Smooth muscle cell (in vitro differentiated cells): ENCODE measurements around the gene TXNDC11. TPM values are rescaled to one million over a fixed set of nuclear protein-coding genes. Genes with fewer than 3 reads are reported as not detected.

Source experiments
- DNase-seq: peaks from one replicate; lab custom pipeline; 2025; ENCODE audit not compliant: unreplicated experiment; lab: John Stamatoyannopoulos, UW
- H2AFZ ChIP-seq: fragments of 200-600 bp; sonication (generic); 2 replicates; pipeline ENCODE4 v1.6.0; 2016; ENCODE audit warnings: antibody characterized with exemption, low read depth, mild to moderate bottlenecking
- H3F3A ChIP-seq: fragments of 200-600 bp; sonication (generic); 2 replicates; pipeline ENCODE4 v1.6.0; 2017; ENCODE audit warnings: antibody characterized with exemption, low read depth
- H3K27ac ChIP-seq: fragments of 200-600 bp; sonication (generic); 2 replicates; pipeline ENCODE4 v1.5.1; 2016; ENCODE audit warnings: low read depth, mild to moderate bottlenecking
- H3K27me3 ChIP-seq: fragments of 200-600 bp; sonication (generic); 2 replicates; pipeline ENCODE4 v1.6.1; 2016; ENCODE audit warnings: low read depth, mild to moderate bottlenecking
- H3K36me3 ChIP-seq: fragments of 200-600 bp; sonication (generic); 2 replicates; pipeline ENCODE4 v1.5.1; 2016; ENCODE audit warnings: low read depth
- H3K4me1 ChIP-seq: fragments of 200-600 bp; sonication (generic); 2 replicates; pipeline ENCODE4 v1.5.1; 2016; ENCODE audit warnings: low read depth
- H3K4me2 ChIP-seq: fragments of 200-600 bp; sonication (generic); 2 replicates; pipeline ENCODE4 v1.6.0; 2016; ENCODE audit warnings: mild to moderate bottlenecking
- H3K4me3 ChIP-seq: fragments of 200-600 bp; sonication (generic); 2 replicates; pipeline ENCODE4 v1.5.1; 2016; ENCODE audit warnings: mild to moderate bottlenecking
- H3K79me2 ChIP-seq: fragments of 200-600 bp; sonication (generic); 2 replicates; pipeline ENCODE4 v1.6.0; 2016; ENCODE audit warnings: low read depth, mild to moderate bottlenecking
- H3K9ac ChIP-seq: fragments of 200-600 bp; sonication (generic); 2 replicates; pipeline ENCODE4 v1.6.0; 2016; ENCODE audit warnings: low read depth
- H3K9me3 ChIP-seq: fragments of 200-600 bp; sonication (generic); replicated peaks from 2 replicates; pipeline ENCODE4 v1.5.1; 2016; ENCODE audit warnings: low read depth
- H4K20me1 ChIP-seq: fragments of 200-600 bp; sonication (generic); 2 replicates; pipeline ENCODE4 v1.6.0; 2016; ENCODE audit warnings: low read depth
- CTCF ChIP-seq: fragments of 200-600 bp; sonication (generic); IDR thresholded peaks from 2 replicates; pipeline ENCODE4 v1.5.1; 2017; ENCODE audit warnings: borderline replicate concordance, mild to moderate bottlenecking, antibody characterized with exemption; ENCODE audit not compliant: insufficient read depth, poor library complexity, severe bottlenecking
- WGBS: methylation state at CpG from one replicate; pipeline ENCODE4 v1.1.7; 2016; ENCODE audit warnings: low lambda C conversion rate; 5-methylcytosine and 5-hydroxymethylcytosine counted together
- polyA plus RNA-seq: library from polyadenylated mRNA; unstranded; fragments of >200 nt; fragmentation: Nextera tagmentation; extraction: Ambion mirVana; gene quantifications from 2 replicates; pipeline ENCODE4 v1.2.1, GENCODE V29; 2016
- total RNA-seq: library from RNA; depleted of rRNA; stranded (reverse); fragments of >200 nt; gene quantifications from 2 replicates; pipeline ENCODE4 v1.2.3, GENCODE V29; 2014

TXNDC11 gene
- total and polyA plus RNA-seq, 2 experiments from 2014 or later = 27.3 to 30.8 TPM

GRCh38 chr16:11716336-11716735, 26.3 kb downstream of the TXNDC11 start:
- Histone ChIP-seq H3F3A (no peaks in the 10 kb centered on the region), H3K79me2 (peaks cover 6% of the 10 kb centered on the region), H3K27me3 (no peaks in the 10 kb centered on the region), H4K20me1 (peaks cover 64% of the 10 kb centered on the region), H3K36me3 (no peaks in the 10 kb centered on the region), H3K9me3 (no peaks in the 10 kb centered on the region), H3K9ac (no peak overlapping the region), H3K4me3 (no peak overlapping the region), H2AFZ (no peak overlapping the region), H3K4me1 (no peaks in the 10 kb centered on the region), H3K4me2 (no peak overlapping the region), H3K27ac (no peak overlapping the region)
- no peak for DNase-seq
- TF ChIP-seq CTCF = no peak

- WGBS = 90% methylated on average over 8 of the region's 8 CpGs
- DNase-seq = no peak
These were observed 27.3 kb downstream of the TXNDC11 start for GRCh38 chr16:11715246-11715947.

GRCh38 chr16:11712122-11712521, 30.5 kb downstream of the TXNDC11 start:
- Histone ChIP-seq H4K20me1 (peaks cover 85% of the 10 kb centered on the region), H3K36me3 (peaks cover 4% of the 10 kb centered on the region), H3K27ac (no peak overlapping the region), H3K4me2 (no peak overlapping the region), H3K9me3 (no peaks in the 10 kb centered on the region), H3K79me2 (peaks cover 8% of the 10 kb centered on the region), H3K4me1 (no peaks in the 10 kb centered on the region), H3K9ac (no peak overlapping the region), H3K4me3 (no peak overlapping the region), H2AFZ (no peak overlapping the region), H3F3A (no peaks in the 10 kb centered on the region), H3K27me3 (no peaks in the 10 kb centered on the region)
- WGBS = 99% methylated on average over 3 of the region's 3 CpGs
- DNase-seq = no peak
- no peak for TF ChIP-seq CTCF

More at GRCh38 chr16:11715246-11715947, 27.3 kb downstream of the TXNDC11 start:
- Histone ChIP-seq H3K79me2 (peaks cover 5% of the 10 kb centered on the region), H2AFZ (no peak overlapping the region), H3K27me3 (no peaks in the 10 kb centered on the region), H4K20me1 (peaks cover 73% of the 10 kb centered on the region), H3K9ac (no peak overlapping the region), H3K36me3 (no peaks in the 10 kb centered on the region), H3K27ac (no peak overlapping the region), H3F3A (no peaks in the 10 kb centered on the region), H3K9me3 (no peaks in the 10 kb centered on the region), H3K4me3 (no peak overlapping the region), H3K4me2 (no peak overlapping the region), H3K4me1 (no peaks in the 10 kb centered on the region)
- no peak for TF ChIP-seq CTCF

- Histone ChIP-seq H3K9ac (no peak overlapping the region), H2AFZ (no peak overlapping the region), H3K36me3 (peaks cover 4% of the 10 kb centered on the region), H3K4me3 (no peak overlapping the region), H3K9me3 (no peaks in the 10 kb centered on the region), H3K4me2 (no peak overlapping the region), H3F3A (no peaks in the 10 kb centered on the region), H3K27ac (no peak overlapping the region), H3K27me3 (no peaks in the 10 kb centered on the region), H3K4me1 (no peaks in the 10 kb centered on the region), H4K20me1 (peaks cover 84% of the 10 kb centered on the region), H3K79me2 (peaks cover 8% of the 10 kb centered on the region)
- DNase-seq = no peak
- 95% methylated on average over 4 of the region's 4 CpGs for WGBS
- TF ChIP-seq CTCF = no peak
These were observed 31.0 kb downstream of the TXNDC11 start for GRCh38 chr16:11711662-11712061.
